Parathyroid adenoma (tissue), 2 donors: ENCODE data around the gene ITM2A.
A peak's percentile ranks its signal among the peaks of the same experiment; 100 is the strongest.

Source experiments
- H2AFZ ChIP-seq: fragments of 300-600 bp; sonication (generic); one replicate; pipeline ENCODE4 v1.7.0; 2017; ENCODE audit warnings: antibody characterized with exemption, mild to moderate bottlenecking
- H3K27ac ChIP-seq: fragments of 300-600 bp; sonication (generic); one replicate; pipeline ENCODE4 v1.7.0; 2017
- H3K27me3 ChIP-seq: fragments of 300-600 bp; sonication (generic); one replicate; pipeline ENCODE4 v1.7.0; 2017; ENCODE audit warnings: low read length; ENCODE audit not compliant: control insufficient read depth, insufficient read depth
- H3K36me3 ChIP-seq: fragments of 300-600 bp; sonication (generic); one replicate; pipeline ENCODE4 v1.7.0; 2017; ENCODE audit warnings: low read length; ENCODE audit not compliant: control insufficient read depth, insufficient read depth
- H3K4me1 ChIP-seq: fragments of 300-600 bp; sonication (generic); one replicate; pipeline ENCODE4 v1.7.0; 2017; ENCODE audit warnings: control low read depth
- H3K4me2 ChIP-seq: fragments of 300-600 bp; sonication (generic); one replicate; pipeline ENCODE4 v1.7.0; 2017; ENCODE audit warnings: low read length
- H3K4me3 ChIP-seq: fragments of 300-600 bp; sonication (generic); one replicate; pipeline ENCODE4 v1.7.0; 2017; ENCODE audit warnings: low read depth, low read length
- H3K79me2 ChIP-seq: fragments of 300-600 bp; sonication (generic); one replicate; pipeline ENCODE4 v1.7.0; 2017; ENCODE audit warnings: control low read depth
- H3K9ac ChIP-seq: fragments of 300-600 bp; sonication (generic); one replicate; pipeline ENCODE4 v1.7.0; 2017; ENCODE audit warnings: mild to moderate bottlenecking
- H3K9me3 ChIP-seq: fragments of 300-600 bp; sonication (generic); one replicate; pipeline ENCODE4 v1.7.0; 2017; ENCODE audit warnings: low read length; ENCODE audit not compliant: control insufficient read depth
- TF ChIP-seq, protein P1 (sequence below): fragments of 300-600 bp; sonication (generic); IDR thresholded peaks from one replicate; pipeline ENCODE4 v1.7.0; 2017; ENCODE audit warnings: antibody characterized with exemption, mild to moderate bottlenecking
- donor health status: primary hyperparathyroidism.

Gene ITM2A

DNA sequence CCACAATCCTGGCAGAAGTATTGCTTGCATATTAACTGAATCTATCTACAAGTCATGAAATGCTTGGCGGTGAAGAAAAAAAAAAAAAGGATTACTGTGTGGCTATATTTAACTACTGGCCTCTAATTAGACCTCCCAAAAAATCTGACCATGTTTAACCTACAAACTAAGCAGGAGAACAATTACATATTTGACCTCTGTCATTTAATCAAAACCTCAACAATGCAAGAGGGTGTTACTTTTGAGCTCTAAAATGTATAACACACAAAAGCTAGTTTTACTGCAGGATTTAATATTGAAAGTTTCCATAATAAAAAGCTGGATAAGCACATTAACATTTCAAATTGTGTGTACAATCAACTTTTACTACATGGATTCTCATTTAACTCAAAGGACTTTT lies 1.5 kb downstream of the ITM2A start:
- H3K36me3 ChIP-seq = no peaks in the 10 kb centered on the region
- no peak overlapping the region for H2AFZ ChIP-seq
- no peak overlapping the region for H3K4me2 ChIP-seq
- no peak overlapping the region for H3K27ac ChIP-seq
- H3K27me3 ChIP-seq = no peaks in the 10 kb centered on the region
- peak overlapping the region; percentile 16 for H3K4me3 ChIP-seq
- H3K79me2 ChIP-seq = no peaks in the 10 kb centered on the region
- H3K9me3 ChIP-seq = no peaks in the 10 kb centered on the region
- TF ChIP-seq, protein P1, sequence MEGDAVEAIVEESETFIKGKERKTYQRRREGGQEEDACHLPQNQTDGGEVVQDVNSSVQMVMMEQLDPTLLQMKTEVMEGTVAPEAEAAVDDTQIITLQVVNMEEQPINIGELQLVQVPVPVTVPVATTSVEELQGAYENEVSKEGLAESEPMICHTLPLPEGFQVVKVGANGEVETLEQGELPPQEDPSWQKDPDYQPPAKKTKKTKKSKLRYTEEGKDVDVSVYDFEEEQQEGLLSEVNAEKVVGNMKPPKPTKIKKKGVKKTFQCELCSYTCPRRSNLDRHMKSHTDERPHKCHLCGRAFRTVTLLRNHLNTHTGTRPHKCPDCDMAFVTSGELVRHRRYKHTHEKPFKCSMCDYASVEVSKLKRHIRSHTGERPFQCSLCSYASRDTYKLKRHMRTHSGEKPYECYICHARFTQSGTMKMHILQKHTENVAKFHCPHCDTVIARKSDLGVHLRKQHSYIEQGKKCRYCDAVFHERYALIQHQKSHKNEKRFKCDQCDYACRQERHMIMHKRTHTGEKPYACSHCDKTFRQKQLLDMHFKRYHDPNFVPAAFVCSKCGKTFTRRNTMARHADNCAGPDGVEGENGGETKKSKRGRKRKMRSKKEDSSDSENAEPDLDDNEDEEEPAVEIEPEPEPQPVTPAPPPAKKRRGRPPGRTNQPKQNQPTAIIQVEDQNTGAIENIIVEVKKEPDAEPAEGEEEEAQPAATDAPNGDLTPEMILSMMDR = no peak
- H3K9ac ChIP-seq = no peak overlapping the region
- H3K4me1 ChIP-seq = no peaks in the 10 kb centered on the region

- Histone ChIP-seq H3K27ac (no peak overlapping the region), H2AFZ (no peak overlapping the region), H3K27me3 (no peaks in the 10 kb centered on the region), H3K9me3 (no peaks in the 10 kb centered on the region), H3K4me2 (no peak overlapping the region), H3K4me1 (no peaks in the 10 kb centered on the region), H3K4me3 (no peak overlapping the region), H3K36me3 (no peaks in the 10 kb centered on the region), H3K9ac (no peak overlapping the region), H3K79me2 (no peaks in the 10 kb centered on the region)
- TF ChIP-seq, protein P1 = no peak
Measured at GRCh38 chrX:79364306-79364705, 2.8 kb downstream of the ITM2A start.

GRCh38 chrX:79361192-79361870 lies 5.8 kb downstream of the ITM2A start:
- H3K4me2 ChIP-seq = no peak overlapping the region
- H3K27me3 ChIP-seq = no peaks in the 10 kb centered on the region
- H2AFZ ChIP-seq = no peak overlapping the region
- no peaks in the 10 kb centered on the region for H3K36me3 ChIP-seq
- TF ChIP-seq, protein P1 = no peak
- H3K4me3 ChIP-seq = no peak overlapping the region
- no peak overlapping the region for H3K27ac ChIP-seq
- H3K4me1 ChIP-seq = no peaks in the 10 kb centered on the region
- no peaks in the 10 kb centered on the region for H3K79me2 ChIP-seq
- H3K9ac ChIP-seq = no peak overlapping the region
- H3K9me3 ChIP-seq = no peaks in the 10 kb centered on the region

GRCh38 chrX:79336869-79337815 lies 30.0 kb downstream of the ITM2A start:
- Histone ChIP-seq H3K9me3 (no peaks in the 10 kb centered on the region), H3K9ac (no peak overlapping the region), H3K36me3 (no peaks in the 10 kb centered on the region), H3K27ac (no peak overlapping the region), H3K4me1 (no peaks in the 10 kb centered on the region), H3K4me3 (no peak overlapping the region), H2AFZ (no peak overlapping the region), H3K4me2 (no peak overlapping the region), H3K79me2 (no peaks in the 10 kb centered on the region), H3K27me3 (no peaks in the 10 kb centered on the region)
- TF ChIP-seq, protein P1 = no peak
